ENCODE results near the gene TSHZ2.

DNA sequence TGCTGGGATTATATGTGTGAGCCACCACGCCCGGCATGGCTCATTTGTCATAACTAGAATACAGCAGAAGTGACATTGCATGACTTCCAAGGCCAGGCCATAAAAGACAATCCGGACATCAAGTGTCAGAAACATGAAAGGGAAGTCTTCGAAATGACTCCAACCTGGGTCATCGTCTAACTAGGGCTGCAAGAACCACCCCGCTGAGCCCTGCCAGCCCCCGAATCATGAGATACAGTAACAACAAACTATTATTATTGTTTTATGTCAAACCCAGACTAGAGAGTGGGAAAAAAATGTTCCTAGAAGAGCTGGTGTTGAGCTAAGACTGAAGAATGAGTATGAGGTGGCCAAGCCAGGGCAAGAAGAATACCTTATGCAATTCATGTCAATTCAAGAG, 561.9 kb downstream of the TSHZ2 start:
- TF ChIP-seq, protein P1, sequence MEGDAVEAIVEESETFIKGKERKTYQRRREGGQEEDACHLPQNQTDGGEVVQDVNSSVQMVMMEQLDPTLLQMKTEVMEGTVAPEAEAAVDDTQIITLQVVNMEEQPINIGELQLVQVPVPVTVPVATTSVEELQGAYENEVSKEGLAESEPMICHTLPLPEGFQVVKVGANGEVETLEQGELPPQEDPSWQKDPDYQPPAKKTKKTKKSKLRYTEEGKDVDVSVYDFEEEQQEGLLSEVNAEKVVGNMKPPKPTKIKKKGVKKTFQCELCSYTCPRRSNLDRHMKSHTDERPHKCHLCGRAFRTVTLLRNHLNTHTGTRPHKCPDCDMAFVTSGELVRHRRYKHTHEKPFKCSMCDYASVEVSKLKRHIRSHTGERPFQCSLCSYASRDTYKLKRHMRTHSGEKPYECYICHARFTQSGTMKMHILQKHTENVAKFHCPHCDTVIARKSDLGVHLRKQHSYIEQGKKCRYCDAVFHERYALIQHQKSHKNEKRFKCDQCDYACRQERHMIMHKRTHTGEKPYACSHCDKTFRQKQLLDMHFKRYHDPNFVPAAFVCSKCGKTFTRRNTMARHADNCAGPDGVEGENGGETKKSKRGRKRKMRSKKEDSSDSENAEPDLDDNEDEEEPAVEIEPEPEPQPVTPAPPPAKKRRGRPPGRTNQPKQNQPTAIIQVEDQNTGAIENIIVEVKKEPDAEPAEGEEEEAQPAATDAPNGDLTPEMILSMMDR (IDR thresholded peaks at IDR 0.05): no peak
- TF ChIP-seq POLR2A (IDR thresholded peaks at IDR 0.05) (no peak), EP300 (IDR thresholded peaks at IDR 0.05; ENCODE audit: low read depth) (no peak), POLR2AphosphoS5 (IDR thresholded peaks at IDR 0.05) (no peak)
